HG03175 (cell line): ENCODE data around the gene GOLPH3.
"Not testable (repeated sequence)": the region's sequence is repeated elsewhere in the genome, so short reads cannot be mapped to it uniquely, and the experiment has no call there.

Experiments
- ATAC-seq: cut with Tn5 transposase; IDR thresholded peaks from one replicate; pipeline ENCODE4 v1.9.1; 2021; ENCODE audit warnings: mild to moderate bottlenecking, moderate library complexity; ENCODE audit not compliant: unreplicated experiment

Gene GOLPH3

GRCh38 chr5:32174011-32174870, at the start of gene GOLPH3:
Gene GOLPH3 (minus strand): TSS chr5:32174319. CDS start chr5:32174034, 285 bp downstream.
- ATAC-seq = peak; percentile 82

- no peak for ATAC-seq
Observed at GRCh38 chr5:32222723-32223470, 48.8 kb upstream of the GOLPH3 start.

GRCh38 chr5:32217886-32218396, 43.8 kb upstream of the GOLPH3 start:
- ATAC-seq = no peak

GRCh38 chr5:32214344-32214743, 40.2 kb upstream of the GOLPH3 start:
- not testable (repeated sequence) for ATAC-seq

GRCh38 chr5:32210151-32210550, 36.0 kb upstream of the GOLPH3 start:
- no peak for ATAC-seq

GRCh38 chr5:32208837-32209236, 34.7 kb upstream of the GOLPH3 start:
- ATAC-seq = not testable (repeated sequence)

GRCh38 chr5:32207355-32207634, 33.2 kb upstream of the GOLPH3 start:
- no peak for ATAC-seq

- ATAC-seq = peak; percentile 32
Observed at GRCh38 chr5:32206509-32207354, 32.6 kb upstream of the GOLPH3 start.

GRCh38 chr5:32206053-32206452, 31.9 kb upstream of the GOLPH3 start:
- ATAC-seq = no peak

GRCh38 chr5:32202394-32202793, 28.3 kb upstream of the GOLPH3 start:
- no peak for ATAC-seq

- ATAC-seq = no peak
Observed at GRCh38 chr5:32201122-32201753, 27.1 kb upstream of the GOLPH3 start.

GRCh38 chr5:32197032-32197431, 22.9 kb upstream of the GOLPH3 start:
- no peak for ATAC-seq

- no peak for ATAC-seq
Observed at GRCh38 chr5:32195265-32195664, 21.1 kb upstream of the GOLPH3 start.

- ATAC-seq = no peak
Observed at GRCh38 chr5:32193591-32193990, 19.5 kb upstream of the GOLPH3 start.

- ATAC-seq = no peak
Observed at GRCh38 chr5:32190095-32190494, 16.0 kb upstream of the GOLPH3 start.

GRCh38 chr5:32187675-32188074, 13.6 kb upstream of the GOLPH3 start:
- no peak for ATAC-seq

- peak; percentile 93 for ATAC-seq
Observed at GRCh38 chr5:32182463-32183063, 8.4 kb upstream of the GOLPH3 start.

- peak; percentile 22 for ATAC-seq
Observed at GRCh38 chr5:32173267-32174010, 680 bp downstream of the GOLPH3 start.

GRCh38 chr5:32172923-32173266, 1.2 kb downstream of the GOLPH3 start:
- no peak for ATAC-seq
